K562 (cell line): ENCODE results near the gene RPTOR. TPM values are rescaled to one million over a fixed set of nuclear protein-coding genes. Genes with fewer than 3 reads are reported as not detected.

Source experiments
- ATAC-seq: fragments of 200-7000 bp; cut with Tn5 transposase; 3 replicates; pipeline ENCODE4 v1.9.1; 2020; ENCODE audit warnings: moderate library complexity
- BruUV-seq: library from RNA; stranded (reverse); fragments of 400-500 nt; replicated peaks from 2 replicates; lab custom pipeline; 2021; lab: Mats Ljungman, UMichigan
- CTCF ChIA-PET: fragments of 300-600 bp; formaldehyde crosslinking; extraction: SDS; loops from one replicate; lab custom pipeline; 2021; ENCODE audit warnings: low intra/inter-chr PET ratio; lab: Yijun Ruan, JAX
- POLR2A ChIA-PET: fragments of 300-600, 350-650 bp; sonication (Branson Sonifier 250); formaldehyde crosslinking; extraction: SDS; loops from one replicate; lab custom pipeline; 2021; ENCODE audit warnings: antibody characterized with exemption, inconsistent platforms; lab: Yijun Ruan, JAX
- DNase-seq, 4 experiments: peaks; one replicate each; pipeline versions ENCODE4 v3.0.0 to v3.0.0-alpha.2; 2011 to 2018; ENCODE audit warnings: low spot score in 3 of 4, mixed read lengths in 3 of 4; ENCODE audit errors: extremely low read depth in 1 of 4
- FAIRE-seq: peaks from 2 replicates; lab custom pipeline; 2011; peaks lifted over from hg19 to GRCh38; lab: Jason Lieb, UNC
- H2AFZ ChIP-seq: 2 replicates; pipeline ENCODE4 v1.6.0; 2011; ENCODE audit warnings: low read depth, low read length, control low read depth, inconsistent platforms
- H3K27ac ChIP-seq: fragments of 200-600 bp; 3 replicates; pipeline ENCODE4 v1.8.0; 2011; ENCODE audit warnings: low read depth, mild to moderate bottlenecking, control low read depth, inconsistent platforms, low read length, moderate library complexity, mixed read lengths; ENCODE audit errors: extremely low read depth
- H3K27me3 ChIP-seq, 2 experiments: fragments of 300-600 bp in 1 of 2; 2 replicates in 1 of 2; 3 replicates in 1 of 2; pipeline versions ENCODE4 v1.6.0 to v1.8.0; 2011; ENCODE audit warnings: inconsistent platforms in 2 of 2, low read length in 2 of 2, mild to moderate bottlenecking in 1 of 2, mixed read lengths in 1 of 2, moderate library complexity in 1 of 2; ENCODE audit not compliant: control insufficient read depth in 2 of 2, insufficient read depth in 2 of 2
- H3K36me3 ChIP-seq: fragments of 300-600 bp; 3 replicates; pipeline ENCODE4 v1.8.0; 2011; ENCODE audit warnings: mild to moderate bottlenecking, low read length, inconsistent platforms; ENCODE audit not compliant: control insufficient read depth, insufficient read depth
- H3K4me1 ChIP-seq, 2 experiments: fragments of 200-600 bp in 1 of 2; replicated peaks in 1 of 2; 2 replicates in 1 of 2; 3 replicates in 1 of 2; pipeline versions ENCODE4 v1.5.1 to v1.8.0; 2011; ENCODE audit warnings: inconsistent platforms in 2 of 2, low read length in 2 of 2, mild to moderate bottlenecking in 1 of 2, mixed read lengths in 1 of 2, moderate library complexity in 1 of 2; ENCODE audit not compliant: control insufficient read depth in 2 of 2, insufficient read depth in 2 of 2
- H3K4me2 ChIP-seq: 2 replicates; pipeline ENCODE4 v1.6.1; 2011; ENCODE audit warnings: low read length, control low read depth, inconsistent platforms, mixed read lengths; ENCODE audit not compliant: insufficient read depth
- H3K4me3 ChIP-seq: fragments of 200-600 bp; sonication (generic), shearing (Covaris generic); 2 replicates; pipeline ENCODE4 v1.5.1; 2016; ENCODE audit warnings: control low read depth, inconsistent platforms
- H3K79me2 ChIP-seq: fragments of 200-600 bp; 3 replicates; pipeline ENCODE4 v1.8.0; 2011; ENCODE audit warnings: low read length, inconsistent platforms; ENCODE audit not compliant: control insufficient read depth, insufficient read depth
- H3K9ac ChIP-seq, 2 experiments: 2 replicates each; pipeline versions ENCODE4 v1.6.0 to v1.6.1; 2011; ENCODE audit warnings: low read depth in 2 of 2, low read length in 2 of 2, control low read depth in 1 of 2, inconsistent platforms in 1 of 2, mild to moderate bottlenecking in 1 of 2, mixed read lengths in 1 of 2; ENCODE audit not compliant: insufficient read depth in 1 of 2
- H3K9me1 ChIP-seq: one replicate; pipeline ENCODE4 v1.6.0; 2011; ENCODE audit warnings: inconsistent platforms, mild to moderate bottlenecking, low read length, moderate library complexity; ENCODE audit not compliant: control insufficient read depth, insufficient read depth
- H3K9me3 ChIP-seq: replicated peaks from 2 replicates; pipeline ENCODE4 v1.5.1; 2011; ENCODE audit warnings: low read depth, low read length, inconsistent platforms; ENCODE audit not compliant: control insufficient read depth, insufficient read depth
- H4K20me1 ChIP-seq: replicated peaks from 2 replicates; pipeline ENCODE4 v1.6.1; 2011; ENCODE audit warnings: low read length, inconsistent platforms, mixed read lengths; ENCODE audit not compliant: control insufficient read depth, insufficient read depth
- ARID1B ChIP-seq: fragments of 450-650 bp; IDR thresholded peaks from 2 replicates; pipeline ENCODE4 v1.6.1; 2016; ENCODE audit warnings: antibody characterized with exemption, mild to moderate bottlenecking, inconsistent platforms
- ARID3A ChIP-seq: IDR thresholded peaks from 2 replicates; pipeline ENCODE4 v1.6.1; 2012; ENCODE audit warnings: low read depth, low read length, improper control_type of control experiment, borderline replicate concordance
- EGR1 ChIP-seq: fragments of 450-650 bp; conservative IDR thresholded peaks from 2 replicates; pipeline ENCODE4 v1.6.1; 2017; ENCODE audit warnings: mild to moderate bottlenecking
- FOXA3 ChIP-seq, 2 experiments: fragments of 450-650 bp in 1 of 2; sonication (generic) in 1 of 2; formaldehyde crosslinking; IDR thresholded peaks in 1 of 2; conservative IDR thresholded peaks in 1 of 2; 2 replicates each; pipeline versions ENCODE4 v1.4.0 to v1.8.0; 2020 to 2022; ENCODE audit warnings: mild to moderate bottlenecking in 2 of 2, missing genetic modification reagents in 1 of 2
- HINFP ChIP-seq: fragments of 450-650 bp; conservative IDR thresholded peaks from 2 replicates; pipeline ENCODE4 v1.6.1; 2016; ENCODE audit warnings: missing genetic modification characterization, low read depth, mild to moderate bottlenecking, control low read depth, missing compliant biosample characterization
- MIER1 ChIP-seq: fragments of 450-650 bp; IDR thresholded peaks from 2 replicates; pipeline ENCODE4 v1.6.1; 2016; ENCODE audit warnings: antibody characterized with exemption, mild to moderate bottlenecking, low read depth
- NRF1 ChIP-seq, 2 experiments: fragments of 450-650 bp; IDR thresholded peaks in 1 of 2; conservative IDR thresholded peaks in 1 of 2; 2 replicates each; pipeline ENCODE4 v1.6.1; 2014; ENCODE audit warnings: mild to moderate bottlenecking in 2 of 2
- TAF15 ChIP-seq: fragments of 200-400 bp; formaldehyde crosslinking; IDR thresholded peaks from 2 replicates; pipeline ENCODE4 v1.6.1; 2017; ENCODE audit warnings: mild to moderate bottlenecking, low read depth, low read length, moderate library complexity
- ZC3H4 ChIP-seq: sonication (generic); formaldehyde crosslinking; IDR thresholded peaks from 2 replicates; pipeline ENCODE4 v1.9.0; 2021; ENCODE audit warnings: missing genetic modification reagents, borderline replicate concordance
- WGBS: fragments of 100-300 bp; shearing (Covaris generic); methylation state at CpG from one replicate; pipeline ENCODE4 v1.1.6; 2016; ENCODE audit warnings: low coverage, mixed read lengths; ENCODE audit not compliant: insufficient coverage; ENCODE audit errors: missing lambda C conversion rate; 5-methylcytosine and 5-hydroxymethylcytosine counted together
- in situ Hi-C: fragments of 300-500 bp; cut with MboI; formaldehyde crosslinking; loops from 4 replicates; pipeline ENCODE4 v1.15.0; 2018; ENCODE audit warnings: inconsistent platforms, mixed read lengths
- intact Hi-C: fragments of 100-400 bp; cut with micrococcal nuclease; formaldehyde crosslinking; loops from 2 replicates; pipeline ENCODE4 v1.14.2; 2022
- polyA plus RNA-seq, 8 experiments: library from polyadenylated mRNA; depleted of rRNA in 4 of 8; stranded (reverse) in 5 of 8; unstranded in 3 of 8; fragments of >200 nt; fragmentation: Nextera tagmentation in 2 of 8; fragmentation: Illumina TruSeq in 1 of 8; extraction: Ambion mirVana in 2 of 8; extraction: Trizol in 1 of 8; gene quantifications; 2 replicates each; pipeline versions ENCODE4 v1.2.1 to v1.2.3, GENCODE V29; 2011 to 2014; ENCODE audit warnings: inconsistent platforms in 1 of 8, missing spikeins in 1 of 8
- total RNA-seq, 7 experiments: library from RNA; depleted of rRNA in 6 of 7; stranded (reverse); fragments of >200 nt in 6 of 7; fragmentation: Illumina TruSeq in 2 of 7; extraction: Trizol in 2 of 7; gene quantifications; 2 replicates each; pipeline versions ENCODE4 v1.2.1 to v1.2.3, GENCODE V29; 2011 to 2021; ENCODE audit warnings: low replicate concordance in 1 of 7

The RPTOR gene
- total and polyA plus RNA-seq, 9 of the 15 experiments (the other 6 are each of a cell fraction or from before 2014, with no cell fraction given), result 0.24 to 54.1 (median 10.2) TPM

- TF ChIP-seq HINFP, result no peak
Observed at GRCh38 chr17:80631142-80632045, 86.8 kb downstream of the RPTOR start (continued).

GRCh38 chr17:80632046-80632581, 87.5 kb downstream of the RPTOR start:
- Histone ChIP-seq H3K4me1 (peaks cover 7 to 9% of the 10 kb centered on the region in 2 experiments; a peak in 4 of 5 replicates), H3K36me3 (peaks cover 8% of the 10 kb centered on the region; the same call in 1 of the 3 replicates)
- TF ChIP-seq FOXA3 (CRISPR knock-in tag; conservative IDR thresholded peaks at IDR 0.05 in 1 of 2, IDR thresholded peaks at IDR 0.05 in 1 of 2) (peak in 1 of 2 experiments; percentile 33; a peak in 2 of 4 replicates), ARID1B (0 out of 2 replicates have a peak, but pooled peaks have one; percentile 25), MIER1 (no peak), NRF1 (conservative IDR thresholded peaks at IDR 0.05 in 1 of 2, IDR thresholded peaks at IDR 0.05 in 1 of 2) (peak; percentile 56 to 64), TAF15 (no peak), ARID3A (no peak), ZC3H4 (CRISPR knock-in tag) (no peak), EGR1 (0 out of 2 replicates have a peak, but pooled peaks have one; percentile 6)
- TF ChIP-seq, all 486 proteins: peak for 4
- H3K27ac ChIP-seq, result no peak overlapping the region
- H2AFZ ChIP-seq, result no peak overlapping the region
- H3K9me3 ChIP-seq, result no peaks in the 10 kb centered on the region
- CTCF ChIA-PET, result no interaction called here
- H3K79me2 ChIP-seq, result peaks cover 62% of the 10 kb centered on the region
- no TSS peak for BruUV-seq
- H3K4me2 ChIP-seq, result peak overlapping the region; percentile 23
- ATAC-seq (peak; percentile 71), FAIRE-seq (peak; percentile 87), DNase-seq (peak in 2 of 4 experiments; percentile 42 to 47)
- H3K4me3 ChIP-seq, result no peak overlapping the region
- intact Hi-C loops, result no loop called here
- H3K27me3 ChIP-seq, result no peaks in the 10 kb centered on the region; a peak in 1 of 5 replicates
- peak overlapping the region in 1 of 2 experiments; percentile 76; a peak in 1 of 4 replicates for H3K9ac ChIP-seq
- H4K20me1 ChIP-seq, result peaks cover 24% of the 10 kb centered on the region
- no peaks in the 10 kb centered on the region for H3K9me1 ChIP-seq
- 39% methylated on average over 9 of the region's 12 CpGs for WGBS
- in situ Hi-C loops, result no loop called here
- POLR2A ChIA-PET, result interaction anchor here (0.6 to 1.3 kb wide), 3 partner anchors 10 to 624 kb away, joined by 3 to 4 read pairs (median 4); no protein-coding TSS in a partner anchor
